PC-9 (cell line): Measurements from ENCODE around the gene CDKN1C.

Source experiments
- EZH2 ChIP-seq: fragments of 200-600 bp; sonication (generic); IDR thresholded peaks from 2 replicates; pipeline ENCODE4 v1.8.0; 2017; ENCODE audit warnings: antibody characterized with exemption, low read depth
- TF ChIP-seq, protein P1 (sequence below): fragments of 200-600 bp; sonication (generic); conservative IDR thresholded peaks from 2 replicates; pipeline ENCODE4 v1.6.1; 2017; ENCODE audit warnings: mixed run types, antibody characterized with exemption, mild to moderate bottlenecking, moderate library complexity

DNA sequence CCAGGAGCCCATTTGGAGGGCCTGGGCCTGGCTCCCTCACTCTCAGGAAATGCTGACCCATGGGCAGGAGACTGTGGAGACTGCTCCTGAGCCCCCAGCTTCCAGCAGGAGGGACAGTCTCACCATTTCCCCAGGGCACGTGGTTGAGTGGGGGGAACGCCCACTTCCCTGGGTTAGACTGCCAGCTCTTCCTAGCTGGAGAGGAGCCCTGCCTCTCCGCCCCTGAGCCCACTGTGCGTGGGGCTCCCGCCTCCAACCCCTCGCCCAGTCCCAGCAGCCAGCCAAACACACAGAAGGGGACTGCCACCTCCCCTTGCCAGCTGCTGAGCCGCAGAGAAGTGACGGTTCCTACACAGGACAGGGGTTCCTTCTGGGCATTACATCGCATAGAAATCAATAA, 37.1 kb downstream of the CDKN1C start:
- TF ChIP-seq, protein P1, sequence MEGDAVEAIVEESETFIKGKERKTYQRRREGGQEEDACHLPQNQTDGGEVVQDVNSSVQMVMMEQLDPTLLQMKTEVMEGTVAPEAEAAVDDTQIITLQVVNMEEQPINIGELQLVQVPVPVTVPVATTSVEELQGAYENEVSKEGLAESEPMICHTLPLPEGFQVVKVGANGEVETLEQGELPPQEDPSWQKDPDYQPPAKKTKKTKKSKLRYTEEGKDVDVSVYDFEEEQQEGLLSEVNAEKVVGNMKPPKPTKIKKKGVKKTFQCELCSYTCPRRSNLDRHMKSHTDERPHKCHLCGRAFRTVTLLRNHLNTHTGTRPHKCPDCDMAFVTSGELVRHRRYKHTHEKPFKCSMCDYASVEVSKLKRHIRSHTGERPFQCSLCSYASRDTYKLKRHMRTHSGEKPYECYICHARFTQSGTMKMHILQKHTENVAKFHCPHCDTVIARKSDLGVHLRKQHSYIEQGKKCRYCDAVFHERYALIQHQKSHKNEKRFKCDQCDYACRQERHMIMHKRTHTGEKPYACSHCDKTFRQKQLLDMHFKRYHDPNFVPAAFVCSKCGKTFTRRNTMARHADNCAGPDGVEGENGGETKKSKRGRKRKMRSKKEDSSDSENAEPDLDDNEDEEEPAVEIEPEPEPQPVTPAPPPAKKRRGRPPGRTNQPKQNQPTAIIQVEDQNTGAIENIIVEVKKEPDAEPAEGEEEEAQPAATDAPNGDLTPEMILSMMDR, result no peak
- no peak for TF ChIP-seq EZH2
